Parathyroid adenoma (tissue), 2 donors: ENCODE measurements around the gene NR3C2.

Source experiments
- H2AFZ ChIP-seq: fragments of 300-600 bp; sonication (generic); one replicate; pipeline ENCODE4 v1.7.0; 2017; ENCODE audit warnings: antibody characterized with exemption, mild to moderate bottlenecking
- H3K27ac ChIP-seq: fragments of 300-600 bp; sonication (generic); one replicate; pipeline ENCODE4 v1.7.0; 2017
- H3K27me3 ChIP-seq: fragments of 300-600 bp; sonication (generic); one replicate; pipeline ENCODE4 v1.7.0; 2017; ENCODE audit warnings: low read length; ENCODE audit not compliant: control insufficient read depth, insufficient read depth
- H3K36me3 ChIP-seq: fragments of 300-600 bp; sonication (generic); one replicate; pipeline ENCODE4 v1.7.0; 2017; ENCODE audit warnings: low read length; ENCODE audit not compliant: control insufficient read depth, insufficient read depth
- H3K4me1 ChIP-seq: fragments of 300-600 bp; sonication (generic); one replicate; pipeline ENCODE4 v1.7.0; 2017; ENCODE audit warnings: control low read depth
- H3K4me2 ChIP-seq: fragments of 300-600 bp; sonication (generic); one replicate; pipeline ENCODE4 v1.7.0; 2017; ENCODE audit warnings: low read length
- H3K4me3 ChIP-seq: fragments of 300-600 bp; sonication (generic); one replicate; pipeline ENCODE4 v1.7.0; 2017; ENCODE audit warnings: low read depth, low read length
- H3K79me2 ChIP-seq: fragments of 300-600 bp; sonication (generic); one replicate; pipeline ENCODE4 v1.7.0; 2017; ENCODE audit warnings: control low read depth
- H3K9ac ChIP-seq: fragments of 300-600 bp; sonication (generic); one replicate; pipeline ENCODE4 v1.7.0; 2017; ENCODE audit warnings: mild to moderate bottlenecking
- H3K9me3 ChIP-seq: fragments of 300-600 bp; sonication (generic); one replicate; pipeline ENCODE4 v1.7.0; 2017; ENCODE audit warnings: low read length; ENCODE audit not compliant: control insufficient read depth
- TF ChIP-seq, protein P1 (sequence below): fragments of 300-600 bp; sonication (generic); IDR thresholded peaks from one replicate; pipeline ENCODE4 v1.7.0; 2017; ENCODE audit warnings: antibody characterized with exemption, mild to moderate bottlenecking
- donor health status: primary hyperparathyroidism.

NR3C2 gene

DNA sequence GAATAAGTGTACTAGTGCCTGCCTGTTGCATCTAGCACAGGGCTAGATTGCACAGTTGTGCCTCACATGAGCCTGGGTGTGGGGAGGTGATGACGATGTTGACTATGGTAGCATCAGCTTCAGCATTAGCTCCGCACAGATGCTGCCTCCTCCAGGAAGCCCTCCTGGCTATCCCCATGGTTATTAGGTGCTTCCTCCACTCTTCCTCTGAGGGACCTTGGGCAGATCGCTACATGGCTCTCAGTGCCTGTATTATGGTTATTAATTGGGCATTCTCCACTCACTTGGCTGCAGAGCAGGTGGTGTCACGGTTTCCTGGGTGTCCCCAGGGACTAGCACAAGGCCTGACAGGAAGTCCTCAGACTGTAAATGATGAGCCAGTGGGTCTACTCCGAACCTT is 384.7 kb downstream of the NR3C2 start:
- no peak overlapping the region for H3K4me2 ChIP-seq
- H3K27ac ChIP-seq, result peak overlapping the region; percentile 80
- H3K9me3 ChIP-seq, result no peaks in the 10 kb centered on the region
- no peak overlapping the region for H3K4me3 ChIP-seq
- H3K27me3 ChIP-seq, result no peaks in the 10 kb centered on the region
- H3K4me1 ChIP-seq, result peaks cover 45% of the 10 kb centered on the region
- TF ChIP-seq, protein P1, sequence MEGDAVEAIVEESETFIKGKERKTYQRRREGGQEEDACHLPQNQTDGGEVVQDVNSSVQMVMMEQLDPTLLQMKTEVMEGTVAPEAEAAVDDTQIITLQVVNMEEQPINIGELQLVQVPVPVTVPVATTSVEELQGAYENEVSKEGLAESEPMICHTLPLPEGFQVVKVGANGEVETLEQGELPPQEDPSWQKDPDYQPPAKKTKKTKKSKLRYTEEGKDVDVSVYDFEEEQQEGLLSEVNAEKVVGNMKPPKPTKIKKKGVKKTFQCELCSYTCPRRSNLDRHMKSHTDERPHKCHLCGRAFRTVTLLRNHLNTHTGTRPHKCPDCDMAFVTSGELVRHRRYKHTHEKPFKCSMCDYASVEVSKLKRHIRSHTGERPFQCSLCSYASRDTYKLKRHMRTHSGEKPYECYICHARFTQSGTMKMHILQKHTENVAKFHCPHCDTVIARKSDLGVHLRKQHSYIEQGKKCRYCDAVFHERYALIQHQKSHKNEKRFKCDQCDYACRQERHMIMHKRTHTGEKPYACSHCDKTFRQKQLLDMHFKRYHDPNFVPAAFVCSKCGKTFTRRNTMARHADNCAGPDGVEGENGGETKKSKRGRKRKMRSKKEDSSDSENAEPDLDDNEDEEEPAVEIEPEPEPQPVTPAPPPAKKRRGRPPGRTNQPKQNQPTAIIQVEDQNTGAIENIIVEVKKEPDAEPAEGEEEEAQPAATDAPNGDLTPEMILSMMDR, result no peak
- no peaks in the 10 kb centered on the region for H3K79me2 ChIP-seq
- H2AFZ ChIP-seq, result peak overlapping the region; percentile 56
- no peak overlapping the region for H3K9ac ChIP-seq
- H3K36me3 ChIP-seq, result no peaks in the 10 kb centered on the region

GRCh38 chr4:148056879-148057278 is 385.3 kb downstream of the NR3C2 start:
- Histone ChIP-seq H3K4me1 (peaks cover 49% of the 10 kb centered on the region), H3K9me3 (no peaks in the 10 kb centered on the region), H3K27ac (peak overlapping the region; percentile 80), H3K9ac (no peak overlapping the region), H2AFZ (no peak overlapping the region), H3K4me2 (no peak overlapping the region), H3K27me3 (no peaks in the 10 kb centered on the region), H3K79me2 (no peaks in the 10 kb centered on the region), H3K4me3 (no peak overlapping the region), H3K36me3 (no peaks in the 10 kb centered on the region)
- TF ChIP-seq, protein P1, result peak; percentile 16

DNA sequence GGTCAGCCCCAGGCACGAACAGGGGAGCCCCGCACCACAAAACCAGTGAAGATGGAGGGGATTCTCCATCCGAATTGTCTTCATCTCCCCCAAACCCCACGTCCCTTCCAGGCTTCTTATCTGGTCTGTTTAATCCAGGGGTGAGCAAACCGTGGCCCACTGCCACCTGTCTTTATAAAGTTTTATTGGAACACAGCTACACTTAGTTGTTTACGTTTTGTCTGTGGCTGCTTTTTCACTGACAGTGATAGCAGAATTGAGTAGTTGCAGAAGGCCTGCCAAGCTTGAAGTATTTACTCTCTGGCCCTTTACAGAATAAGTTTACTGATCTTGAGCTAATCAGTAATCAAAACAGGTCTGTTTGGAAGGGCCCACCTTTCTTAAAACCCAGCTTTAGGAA is 386.4 kb downstream of the NR3C2 start:
- Histone ChIP-seq H3K79me2 (no peaks in the 10 kb centered on the region), H3K36me3 (no peaks in the 10 kb centered on the region), H3K4me3 (no peak overlapping the region), H3K27me3 (no peaks in the 10 kb centered on the region), H3K27ac (no peak overlapping the region), H3K4me2 (no peak overlapping the region), H3K9me3 (no peaks in the 10 kb centered on the region), H2AFZ (no peak overlapping the region), H3K4me1 (peaks cover 57% of the 10 kb centered on the region), H3K9ac (no peak overlapping the region)
- TF ChIP-seq, protein P1, result no peak

DNA sequence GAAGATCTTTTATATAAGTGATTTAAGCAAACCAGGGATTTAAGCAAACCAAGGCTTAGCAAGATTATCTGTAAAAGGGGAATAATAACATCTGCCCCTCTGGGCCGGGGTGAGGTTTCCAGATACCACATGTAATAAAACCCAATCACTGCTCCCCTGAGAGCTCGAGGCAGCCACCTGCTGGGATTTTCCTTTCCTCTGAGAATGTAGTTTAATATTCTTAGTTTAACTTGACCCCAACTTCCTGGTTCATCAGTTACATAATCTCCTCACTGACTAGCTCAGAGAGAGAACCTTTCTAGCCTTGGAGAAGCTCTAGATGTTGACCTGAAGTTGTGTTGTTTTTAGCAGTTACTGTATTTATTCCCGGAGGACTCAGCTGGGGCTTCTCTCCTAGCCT is 387.9 kb downstream of the NR3C2 start:
- H3K36me3 ChIP-seq, result no peaks in the 10 kb centered on the region
- no peaks in the 10 kb centered on the region for H3K9me3 ChIP-seq
- no peaks in the 10 kb centered on the region for H3K79me2 ChIP-seq
- no peak overlapping the region for H3K9ac ChIP-seq
- peaks cover 59% of the 10 kb centered on the region for H3K4me1 ChIP-seq
- H3K4me2 ChIP-seq, result no peak overlapping the region
- peak overlapping the region; percentile 92 for H3K27ac ChIP-seq
- TF ChIP-seq, protein P1, result no peak
- no peaks in the 10 kb centered on the region for H3K27me3 ChIP-seq
- H2AFZ ChIP-seq, result peak overlapping the region; percentile 38
- no peak overlapping the region for H3K4me3 ChIP-seq

DNA sequence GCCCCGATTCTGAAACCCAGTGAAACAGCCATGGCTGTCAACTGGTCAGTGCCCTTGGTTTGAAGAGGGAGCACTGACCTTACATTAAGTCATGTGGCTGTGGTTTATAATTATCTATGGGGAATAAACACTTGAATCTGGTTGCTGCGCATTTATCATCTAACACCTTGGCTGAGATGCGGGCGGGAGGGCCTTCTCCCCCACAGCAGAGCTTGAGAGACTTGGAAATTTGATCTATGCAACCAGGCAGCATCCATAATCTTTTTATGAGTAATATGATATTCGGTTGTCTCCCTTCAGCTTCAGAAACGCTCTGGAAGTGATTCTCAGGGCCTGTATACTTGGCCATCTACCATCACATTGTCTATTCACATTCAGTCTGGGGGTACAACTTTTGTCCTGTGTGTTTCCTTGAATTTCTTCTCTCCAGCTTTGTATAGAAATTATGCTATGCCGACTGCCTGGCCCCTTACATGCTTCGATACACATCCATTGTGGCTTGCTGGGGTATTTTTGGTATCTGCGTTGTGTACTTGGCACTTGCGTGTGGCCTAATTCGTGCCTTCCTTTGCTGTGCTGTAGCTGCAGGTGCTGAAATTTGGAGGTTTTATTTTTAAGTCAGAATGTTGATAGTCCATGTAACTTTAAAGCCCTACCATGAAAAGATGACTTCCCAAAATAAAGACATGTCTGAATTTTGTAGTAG is 388.8 kb downstream of the NR3C2 start:
- Histone ChIP-seq H3K79me2 (no peaks in the 10 kb centered on the region), H3K27ac (peak overlapping the region; percentile 92), H3K9ac (no peak overlapping the region), H3K4me2 (peak overlapping the region; percentile 16), H2AFZ (peak overlapping the region; percentile 31), H3K4me3 (no peak overlapping the region), H3K4me1 (peaks cover 56% of the 10 kb centered on the region), H3K27me3 (no peaks in the 10 kb centered on the region), H3K9me3 (no peaks in the 10 kb centered on the region), H3K36me3 (no peaks in the 10 kb centered on the region)
- TF ChIP-seq, protein P1, result no peak
